ENCODE data around the gene ARL11.

DNA sequence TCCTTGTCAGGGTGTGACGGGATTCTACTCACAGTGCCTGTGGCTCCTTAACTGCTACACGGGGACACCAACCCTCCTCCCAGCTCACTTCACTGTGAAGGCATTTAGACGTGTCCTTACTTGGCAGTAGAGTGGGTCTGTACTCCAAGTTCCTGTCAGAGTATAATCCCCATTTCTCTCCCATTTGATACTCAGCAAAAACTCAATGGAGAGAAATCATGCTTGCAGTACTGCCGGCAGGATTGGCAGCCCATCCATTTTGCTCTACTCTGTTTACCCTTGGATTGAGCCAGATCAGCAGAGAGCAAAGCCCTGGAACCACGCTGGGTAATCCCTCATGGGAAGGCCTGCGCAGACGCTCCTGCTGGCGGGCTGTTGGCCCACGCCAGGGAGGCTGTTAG is 28.9 kb downstream of the ARL11 start:
- TF ChIP-seq, protein P1, sequence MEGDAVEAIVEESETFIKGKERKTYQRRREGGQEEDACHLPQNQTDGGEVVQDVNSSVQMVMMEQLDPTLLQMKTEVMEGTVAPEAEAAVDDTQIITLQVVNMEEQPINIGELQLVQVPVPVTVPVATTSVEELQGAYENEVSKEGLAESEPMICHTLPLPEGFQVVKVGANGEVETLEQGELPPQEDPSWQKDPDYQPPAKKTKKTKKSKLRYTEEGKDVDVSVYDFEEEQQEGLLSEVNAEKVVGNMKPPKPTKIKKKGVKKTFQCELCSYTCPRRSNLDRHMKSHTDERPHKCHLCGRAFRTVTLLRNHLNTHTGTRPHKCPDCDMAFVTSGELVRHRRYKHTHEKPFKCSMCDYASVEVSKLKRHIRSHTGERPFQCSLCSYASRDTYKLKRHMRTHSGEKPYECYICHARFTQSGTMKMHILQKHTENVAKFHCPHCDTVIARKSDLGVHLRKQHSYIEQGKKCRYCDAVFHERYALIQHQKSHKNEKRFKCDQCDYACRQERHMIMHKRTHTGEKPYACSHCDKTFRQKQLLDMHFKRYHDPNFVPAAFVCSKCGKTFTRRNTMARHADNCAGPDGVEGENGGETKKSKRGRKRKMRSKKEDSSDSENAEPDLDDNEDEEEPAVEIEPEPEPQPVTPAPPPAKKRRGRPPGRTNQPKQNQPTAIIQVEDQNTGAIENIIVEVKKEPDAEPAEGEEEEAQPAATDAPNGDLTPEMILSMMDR (IDR thresholded peaks at IDR 0.05; ENCODE audit: insufficient read depth, low read depth, low read length), result no peak
- no peak for TF ChIP-seq EZH2 (IDR thresholded peaks at IDR 0.05; ENCODE audit: insufficient read depth, low read length)

Measured in astrocyte (in vitro differentiated cells and primary cell).